Neural progenitor cell (in vitro differentiated cells): ENCODE results near the gene ACACA.

ENCODE experiments used
- CTCF ChIP-seq: fragments of 200-600 bp; sonication (generic); IDR thresholded peaks from 2 replicates; pipeline ENCODE4 v1.5.1; 2017; ENCODE audit warnings: antibody characterized with exemption, mild to moderate bottlenecking
- EZH2 ChIP-seq: fragments of 200-600 bp; sonication (generic); IDR thresholded peaks from 2 replicates; pipeline ENCODE4 v1.6.1; 2017; ENCODE audit warnings: antibody characterized with exemption, mild to moderate bottlenecking, moderate library complexity
- EZH2phosphoT487 ChIP-seq: fragments of 200-600 bp; sonication (generic); IDR thresholded peaks from 2 replicates; pipeline ENCODE4 v1.6.1; 2017; ENCODE audit warnings: antibody characterized with exemption

GRCh38 chr17:37450112-37450511 lies 43.5 kb upstream of the ACACA start:
- TF ChIP-seq EZH2 (no peak), CTCF (no peak), EZH2phosphoT487 (no peak)
